Activated naive CD4-positive, alpha-beta T cell treated with anti-CD3 and anti-CD28 coated beads, Interleukin-2, amount 50 U/mL, for 72 hours (primary cell): Measurements from ENCODE around the gene SLC38A5. TPM values are rescaled to one million over a fixed set of nuclear protein-coding genes. Genes with fewer than 3 reads are reported as not detected.
"Not testable (repeated sequence)": the region's sequence is repeated elsewhere in the genome, so short reads cannot be mapped to it uniquely, and the experiment has no call there.

Source experiments
- ATAC-seq, 2 donors: fragments of 150-1000 bp; cut with Tn5 transposase; 2 replicates each; pipeline ENCODE4 v1.10.0; 2021; ENCODE audit warnings: mild to moderate bottlenecking in 2 of 2, moderate library complexity in 2 of 2
- DNase-seq, 2 donors: peaks; one replicate each; pipeline ENCODE4 v3.0.0; 2021 to 2022; ENCODE audit warnings: low spot score in 2 of 2
- H3K27ac Mint-ChIP-seq, 2 donors: one replicate each; pipeline ENCODE4 v1.8.0; 2022; ENCODE audit warnings: mild to moderate bottlenecking in 2 of 2, mixed read lengths in 2 of 2
- H3K36me3 Mint-ChIP-seq, 2 donors: one replicate each; pipeline ENCODE4 v1.8.0; 2022; ENCODE audit warnings: mixed read lengths in 2 of 2
- H3K9me3 Mint-ChIP-seq, 2 donors: one replicate each; pipeline ENCODE4 v1.8.0; 2022; ENCODE audit warnings: mixed read lengths in 2 of 2
- total RNA-seq, 2 donors: library from RNA; stranded (reverse); gene quantifications; one replicate each; pipeline ENCODE4 v1.2.3, GENCODE V29; 2022

SLC38A5 gene
- 10 to 100 TPM; 46.3 to 94.5 TPM for total RNA-seq

GRCh38 chrX:48470110-48470832 lies at the start of gene SLC38A5:
Gene SLC38A5 (minus strand): TSS chrX:48470260. CDS start chrX:48467924, 2,336 bp downstream.
- Mint-ChIP-seq H3K27ac (peak within 1 kb of the TSS; percentile 97 to 98), H3K36me3 (peaks cover 23 to 27% of the 10 kb centered on the region in 2 donors), H3K9me3 (no peaks in the 10 kb centered on the region)
- no peak for DNase-seq
- no peak for ATAC-seq

- ATAC-seq, DNase-seq, H3K36me3 Mint-ChIP-seq, H3K9me3 Mint-ChIP-seq: not testable (repeated sequence)
- H3K27ac Mint-ChIP-seq, result peak overlapping the region in 1 of 2 donors; percentile 76
Observed at GRCh38 chrX:48519481-48519880, 49.4 kb upstream of the SLC38A5 start.

- ATAC-seq (no peak), DNase-seq (no peak)
- Mint-ChIP-seq H3K9me3 (peaks cover 0 to 3% of the 10 kb centered on the region in 2 donors), H3K27ac (peak overlapping the region in 1 of 2 donors; percentile 65), H3K36me3 (peaks cover 0 to 5% of the 10 kb centered on the region in 2 donors)
Observed at GRCh38 chrX:48516987-48517386, 46.9 kb upstream of the SLC38A5 start.

GRCh38 chrX:48516285-48516684 lies 46.2 kb upstream of the SLC38A5 start:
- DNase-seq (no peak), ATAC-seq (no peak)
- Mint-ChIP-seq H3K36me3 (peaks cover 0 to 5% of the 10 kb centered on the region in 2 donors), H3K27ac (peak overlapping the region in 1 of 2 donors; percentile 65), H3K9me3 (peaks cover 0 to 3% of the 10 kb centered on the region in 2 donors)

- ATAC-seq (no peak), DNase-seq (no peak)
- Mint-ChIP-seq H3K27ac (no peak overlapping the region), H3K36me3 (peaks cover 0 to 3% of the 10 kb centered on the region in 2 donors), H3K9me3 (peaks cover 0 to 3% of the 10 kb centered on the region in 2 donors)
Observed at GRCh38 chrX:48515842-48516241, 45.8 kb upstream of the SLC38A5 start.

- no peaks in the 10 kb centered on the region for H3K36me3 Mint-ChIP-seq
- H3K9me3 Mint-ChIP-seq, result no peaks in the 10 kb centered on the region
- H3K27ac Mint-ChIP-seq, result peak overlapping the region in 1 of 2 donors; percentile 73
- DNase-seq (no peak), ATAC-seq (no peak)
Observed at GRCh38 chrX:48514868-48515460, 44.9 kb upstream of the SLC38A5 start.

- ATAC-seq (no peak), DNase-seq (no peak)
- Mint-ChIP-seq H3K36me3 (no peaks in the 10 kb centered on the region), H3K9me3 (no peaks in the 10 kb centered on the region), H3K27ac (no peak overlapping the region)
Observed at GRCh38 chrX:48514126-48514806, 44.2 kb upstream of the SLC38A5 start.

- H3K27ac Mint-ChIP-seq, result no peak overlapping the region
- H3K36me3 Mint-ChIP-seq, result no peaks in the 10 kb centered on the region
- ATAC-seq (no peak), DNase-seq (no peak)
- no peaks in the 10 kb centered on the region for H3K9me3 Mint-ChIP-seq
Observed at GRCh38 chrX:48513670-48514069, 43.6 kb upstream of the SLC38A5 start.

- Mint-ChIP-seq H3K9me3 (no peaks in the 10 kb centered on the region), H3K27ac (peak overlapping the region in 1 of 2 donors; percentile 12), H3K36me3 (no peaks in the 10 kb centered on the region)
- no peak for DNase-seq
- ATAC-seq, result no peak
Observed at GRCh38 chrX:48512371-48512935, 42.4 kb upstream of the SLC38A5 start.

- peak overlapping the region; percentile 12 to 29 for H3K27ac Mint-ChIP-seq
- H3K9me3 Mint-ChIP-seq, result no peaks in the 10 kb centered on the region
- no peaks in the 10 kb centered on the region for H3K36me3 Mint-ChIP-seq
- DNase-seq (no peak), ATAC-seq (no peak)
Observed at GRCh38 chrX:48511560-48511959, 41.5 kb upstream of the SLC38A5 start.

GRCh38 chrX:48509619-48510018 lies 39.6 kb upstream of the SLC38A5 start:
- H3K36me3 Mint-ChIP-seq, result no peaks in the 10 kb centered on the region
- H3K27ac Mint-ChIP-seq, result peak overlapping the region; percentile 87 to 92
- DNase-seq (no peak), ATAC-seq (no peak)
- no peaks in the 10 kb centered on the region for H3K9me3 Mint-ChIP-seq

- DNase-seq (no peak), ATAC-seq (peak; percentile 22 to 43)
- no peaks in the 10 kb centered on the region for H3K36me3 Mint-ChIP-seq
- H3K27ac Mint-ChIP-seq, result peak overlapping the region; percentile 87 to 92
- no peaks in the 10 kb centered on the region for H3K9me3 Mint-ChIP-seq
Observed at GRCh38 chrX:48509245-48509590, 39.2 kb upstream of the SLC38A5 start.

- DNase-seq (peak; percentile 67 to 76), ATAC-seq (peak; percentile 94 to 98)
- Mint-ChIP-seq H3K36me3 (no peaks in the 10 kb centered on the region), H3K9me3 (no peaks in the 10 kb centered on the region), H3K27ac (peak within 1 kb of the TSS; percentile 87 to 92)
Observed at GRCh38 chrX:48508400-48509244, 38.6 kb upstream of the SLC38A5 start, which contains the start of gene PORCN. Gene PORCN (plus strand): TSS chrX:48508992. CDS start chrX:48509821, 829 bp downstream.

GRCh38 chrX:48507246-48507645 lies 37.2 kb upstream of the SLC38A5 start:
- H3K27ac Mint-ChIP-seq, result no peak overlapping the region
- H3K9me3 Mint-ChIP-seq, result no peaks in the 10 kb centered on the region
- no peak for DNase-seq
- no peaks in the 10 kb centered on the region for H3K36me3 Mint-ChIP-seq
- ATAC-seq, result no peak

GRCh38 chrX:48505481-48505880 lies 35.4 kb upstream of the SLC38A5 start:
- ATAC-seq (no peak), DNase-seq (no peak)
- Mint-ChIP-seq H3K36me3 (no peaks in the 10 kb centered on the region), H3K27ac (no peak overlapping the region), H3K9me3 (no peaks in the 10 kb centered on the region)

- no peak for ATAC-seq
- Mint-ChIP-seq H3K27ac (no peak overlapping the region), H3K36me3 (no peaks in the 10 kb centered on the region), H3K9me3 (no peaks in the 10 kb centered on the region)
- DNase-seq, result no peak
Observed at GRCh38 chrX:48504261-48504660, 34.2 kb upstream of the SLC38A5 start.
